ENCODE data around the gene ATXN1.
A peak's percentile ranks its signal among the peaks of the same experiment; 100 is the strongest.

ATXN1 gene

DNA sequence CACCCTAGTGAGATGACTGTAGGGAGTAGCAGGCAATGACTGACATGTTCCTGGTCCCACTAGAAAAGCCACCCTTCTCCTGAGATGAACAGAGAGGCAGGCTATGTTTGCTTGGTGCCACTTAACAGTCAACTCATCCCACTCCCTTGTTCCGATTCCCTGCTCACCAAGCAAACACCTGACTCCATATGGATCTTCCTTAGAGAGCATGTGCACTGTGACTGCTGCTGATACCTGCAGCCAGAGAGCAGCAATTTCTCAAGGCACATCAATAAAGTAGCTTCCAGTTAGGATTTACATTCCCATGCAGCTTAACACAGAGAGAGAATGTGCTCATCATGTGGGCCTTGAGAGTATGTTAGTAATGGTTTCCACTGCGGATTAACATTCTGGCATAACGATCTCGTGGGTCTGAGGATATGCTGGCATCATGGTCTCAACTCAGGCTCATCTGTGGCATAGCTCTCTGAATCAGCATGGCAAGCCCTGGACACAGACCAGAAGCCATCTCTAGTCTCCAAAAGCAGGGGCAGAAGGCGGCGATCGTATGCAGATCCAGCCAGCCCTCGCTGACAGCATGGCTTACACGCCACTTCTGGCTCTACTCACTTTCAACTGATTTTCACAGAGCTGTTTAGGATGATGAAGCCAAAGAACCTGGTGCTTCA is 43.9 kb downstream of the ATXN1 start:
- DNase-seq (ENCODE audit: extremely low read depth, insufficient read length), result no peak
- Histone ChIP-seq H3K4me3 (replicated peaks; ENCODE audit: low read depth, low read length) (no peak overlapping the region), H3K27me3 (replicated peaks; ENCODE audit: control insufficient read depth, insufficient read depth, low read length) (no peaks in the 10 kb centered on the region), H3K36me3 (ENCODE audit: control insufficient read depth, insufficient read depth, low read length) (no peaks in the 10 kb centered on the region)
- TF ChIP-seq, protein P1, sequence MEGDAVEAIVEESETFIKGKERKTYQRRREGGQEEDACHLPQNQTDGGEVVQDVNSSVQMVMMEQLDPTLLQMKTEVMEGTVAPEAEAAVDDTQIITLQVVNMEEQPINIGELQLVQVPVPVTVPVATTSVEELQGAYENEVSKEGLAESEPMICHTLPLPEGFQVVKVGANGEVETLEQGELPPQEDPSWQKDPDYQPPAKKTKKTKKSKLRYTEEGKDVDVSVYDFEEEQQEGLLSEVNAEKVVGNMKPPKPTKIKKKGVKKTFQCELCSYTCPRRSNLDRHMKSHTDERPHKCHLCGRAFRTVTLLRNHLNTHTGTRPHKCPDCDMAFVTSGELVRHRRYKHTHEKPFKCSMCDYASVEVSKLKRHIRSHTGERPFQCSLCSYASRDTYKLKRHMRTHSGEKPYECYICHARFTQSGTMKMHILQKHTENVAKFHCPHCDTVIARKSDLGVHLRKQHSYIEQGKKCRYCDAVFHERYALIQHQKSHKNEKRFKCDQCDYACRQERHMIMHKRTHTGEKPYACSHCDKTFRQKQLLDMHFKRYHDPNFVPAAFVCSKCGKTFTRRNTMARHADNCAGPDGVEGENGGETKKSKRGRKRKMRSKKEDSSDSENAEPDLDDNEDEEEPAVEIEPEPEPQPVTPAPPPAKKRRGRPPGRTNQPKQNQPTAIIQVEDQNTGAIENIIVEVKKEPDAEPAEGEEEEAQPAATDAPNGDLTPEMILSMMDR (IDR thresholded peaks at IDR 0.05; ENCODE audit: insufficient read depth, low read length, poor library complexity, severe bottlenecking), result no peak

DNA sequence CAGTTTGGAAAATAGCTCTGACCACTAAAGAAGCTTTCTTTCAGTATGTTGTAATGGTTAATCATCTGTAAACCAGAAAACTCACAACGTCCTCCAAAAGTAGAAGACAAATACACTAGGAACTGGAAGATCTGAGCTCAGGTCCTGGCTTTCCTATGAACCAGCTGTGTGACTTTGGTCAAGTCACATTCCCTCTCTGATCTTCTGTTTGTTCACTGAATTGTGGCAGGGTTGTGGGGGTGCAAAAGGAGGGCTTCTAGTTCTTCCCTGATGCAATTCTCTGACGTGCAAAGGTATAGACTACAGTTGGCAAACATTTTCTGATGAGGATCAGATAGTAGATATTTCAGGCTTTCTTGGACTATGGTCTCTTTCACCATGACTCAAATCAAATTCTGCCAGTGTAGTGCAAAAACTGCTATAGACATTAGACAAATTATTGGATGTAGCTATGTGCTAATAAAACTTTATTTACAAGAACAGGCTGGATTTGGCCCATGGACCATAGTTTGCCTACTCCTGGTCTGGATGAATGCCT is 44.9 kb downstream of the ATXN1 start:
- no peak for DNase-seq (ENCODE audit: extremely low read depth, insufficient read length)
- Histone ChIP-seq H3K27me3 (replicated peaks; ENCODE audit: control insufficient read depth, insufficient read depth, low read length) (no peaks in the 10 kb centered on the region), H3K4me3 (replicated peaks; ENCODE audit: low read depth, low read length) (no peak overlapping the region), H3K36me3 (ENCODE audit: control insufficient read depth, insufficient read depth, low read length) (no peaks in the 10 kb centered on the region)
- TF ChIP-seq, protein P1 (IDR thresholded peaks at IDR 0.05; ENCODE audit: insufficient read depth, low read length, poor library complexity, severe bottlenecking), result no peak

DNA sequence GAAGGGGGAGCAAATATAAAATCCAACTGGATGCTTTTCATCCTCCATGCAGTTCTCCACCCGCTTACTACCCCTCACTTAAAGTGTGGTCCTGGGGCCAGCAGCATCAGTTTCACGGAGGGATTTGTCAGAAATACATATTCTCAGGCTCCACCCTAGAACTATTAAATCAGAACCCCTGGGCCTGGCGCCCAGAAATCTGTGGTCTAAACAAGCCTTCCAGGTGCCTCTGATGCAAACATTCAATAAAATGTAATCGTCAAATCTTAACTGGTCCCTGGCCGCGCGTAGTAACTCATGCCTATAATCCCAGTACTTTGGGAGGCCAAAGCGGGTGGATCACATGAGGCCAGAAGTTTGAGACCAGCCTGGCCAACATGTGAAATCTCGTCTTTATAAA is 47.7 kb downstream of the ATXN1 start:
- Histone ChIP-seq H3K27me3 (replicated peaks; ENCODE audit: control insufficient read depth, insufficient read depth, low read length) (no peaks in the 10 kb centered on the region), H3K36me3 (ENCODE audit: control insufficient read depth, insufficient read depth, low read length) (no peaks in the 10 kb centered on the region), H3K4me3 (replicated peaks; ENCODE audit: low read depth, low read length) (no peak overlapping the region)
- TF ChIP-seq, protein P1 (IDR thresholded peaks at IDR 0.05; ENCODE audit: insufficient read depth, low read length, poor library complexity, severe bottlenecking), result no peak
- no peak for DNase-seq (ENCODE audit: extremely low read depth, insufficient read length)

DNA sequence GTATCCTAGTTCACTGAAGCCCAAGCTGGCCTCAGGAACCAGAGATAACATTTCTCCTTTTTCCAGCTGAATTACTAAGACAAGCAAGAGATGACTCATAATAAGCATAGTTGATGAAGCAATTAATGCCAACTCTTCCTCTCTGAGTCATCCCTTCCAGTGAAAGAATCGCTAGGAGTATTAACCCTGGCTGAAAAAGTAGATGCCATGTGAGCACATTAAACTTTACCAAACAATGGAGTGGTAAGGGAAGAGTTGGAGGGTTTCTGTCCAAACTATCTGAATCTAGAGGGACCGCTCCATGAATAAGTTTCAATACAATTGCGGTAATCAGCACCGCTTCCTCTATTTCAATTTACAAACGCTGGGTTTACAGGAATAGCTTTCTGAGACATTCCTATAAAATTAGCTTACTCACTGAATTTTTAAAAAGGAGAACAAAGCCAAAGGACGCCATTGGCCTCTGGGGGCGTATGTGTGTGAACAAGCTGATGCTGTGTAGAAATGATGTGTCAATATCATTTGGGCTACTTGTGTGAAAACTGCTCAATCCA is 48.3 kb downstream of the ATXN1 start:
- DNase-seq (ENCODE audit: extremely low read depth, insufficient read length), result peak; percentile 50
- TF ChIP-seq, protein P1 (IDR thresholded peaks at IDR 0.05; ENCODE audit: insufficient read depth, low read length, poor library complexity, severe bottlenecking), result peak; percentile 38
- no peaks in the 10 kb centered on the region for H3K36me3 ChIP-seq (ENCODE audit: control insufficient read depth, insufficient read depth, low read length)
- H3K4me3 ChIP-seq (replicated peaks; ENCODE audit: low read depth, low read length), result peak overlapping the region; percentile 47
- no peaks in the 10 kb centered on the region for H3K27me3 ChIP-seq (replicated peaks; ENCODE audit: control insufficient read depth, insufficient read depth, low read length)

DNA sequence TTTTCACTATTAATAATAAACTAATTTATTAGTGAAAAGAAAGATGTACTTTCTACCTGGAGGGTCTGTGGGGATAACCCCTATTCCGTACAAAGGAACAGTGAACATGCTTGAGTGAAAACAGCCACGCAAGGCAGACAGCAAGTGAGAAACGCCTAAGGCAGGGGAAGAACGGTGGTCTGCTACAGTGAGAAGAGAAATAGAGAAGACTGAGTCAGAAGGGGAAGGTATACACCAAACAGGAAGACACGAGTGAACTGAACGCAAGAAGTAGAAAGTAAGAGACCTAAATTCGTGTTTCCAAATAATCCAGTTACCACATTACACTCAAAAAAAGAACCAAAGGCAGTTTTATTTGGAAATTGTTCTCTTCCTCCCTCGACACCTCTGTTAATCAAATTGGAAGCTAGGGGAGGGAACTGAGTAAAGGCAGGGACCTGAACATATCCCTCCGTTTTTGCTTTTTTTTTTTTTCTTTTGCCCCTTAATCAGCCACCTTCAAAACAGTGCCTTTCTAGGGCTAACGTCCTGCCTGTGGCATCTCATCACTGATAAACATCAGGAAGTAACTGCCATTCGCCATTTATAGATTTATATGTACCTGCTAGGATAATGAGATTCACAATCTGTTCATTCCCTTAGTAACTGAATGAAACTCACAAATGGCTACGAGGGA is 48.9 kb downstream of the ATXN1 start:
- no peaks in the 10 kb centered on the region for H3K36me3 ChIP-seq (ENCODE audit: control insufficient read depth, insufficient read depth, low read length)
- peak overlapping the region; percentile 47 for H3K4me3 ChIP-seq (replicated peaks; ENCODE audit: low read depth, low read length)
- H3K27me3 ChIP-seq (replicated peaks; ENCODE audit: control insufficient read depth, insufficient read depth, low read length), result no peaks in the 10 kb centered on the region
- DNase-seq (ENCODE audit: extremely low read depth, insufficient read length), result peak; percentile 53
- TF ChIP-seq, protein P1 (IDR thresholded peaks at IDR 0.05; ENCODE audit: insufficient read depth, low read length, poor library complexity, severe bottlenecking), result no peak
